Loucy (cell line): ENCODE data around the gene CACNA2D4.

Experiments
- H2AFZ ChIP-seq: fragments of 200-600 bp; sonication (generic); 2 replicates; pipeline ENCODE4 v1.6.0; 2016; ENCODE audit warnings: antibody characterized with exemption, mild to moderate bottlenecking, low read length, moderate library complexity
- H3F3A ChIP-seq: fragments of 200-600 bp; 2 replicates; pipeline ENCODE4 v1.6.0; 2016; ENCODE audit warnings: antibody characterized with exemption, low read depth, mild to moderate bottlenecking
- H3K27me3 ChIP-seq: fragments of 200-600 bp; sonication (generic); 2 replicates; pipeline ENCODE4 v1.6.1; 2014; ENCODE audit warnings: low read length, mild to moderate bottlenecking; ENCODE audit not compliant: insufficient read depth, poor library complexity, severe bottlenecking
- H3K36me3 ChIP-seq: fragments of 200-600 bp; sonication (generic); 2 replicates; pipeline ENCODE4 v1.6.1; 2016; ENCODE audit warnings: low read length; ENCODE audit not compliant: insufficient read depth
- H3K4me1 ChIP-seq: fragments of 200-600 bp; sonication (generic); 2 replicates; pipeline ENCODE4 v1.5.1; 2014; ENCODE audit warnings: low read length, mild to moderate bottlenecking; ENCODE audit not compliant: insufficient read depth, poor library complexity, severe bottlenecking
- H3K4me2 ChIP-seq: fragments of 200-600 bp; sonication (generic); 2 replicates; pipeline ENCODE4 v1.6.0; 2014; ENCODE audit warnings: antibody characterized with exemption, low read length, low read depth, mild to moderate bottlenecking; ENCODE audit not compliant: poor library complexity, severe bottlenecking
- H3K4me3 ChIP-seq: fragments of 200-600 bp; sonication (generic); 2 replicates; pipeline ENCODE4 v1.5.1; 2014; ENCODE audit warnings: low read length, mild to moderate bottlenecking, mixed read lengths; ENCODE audit not compliant: poor library complexity, severe bottlenecking
- H3K79me2 ChIP-seq: fragments of 200-600 bp; sonication (generic); 2 replicates; pipeline ENCODE4 v1.6.1; 2014; ENCODE audit warnings: low read length; ENCODE audit not compliant: insufficient read depth
- H3K9ac ChIP-seq: fragments of 200-600 bp; sonication (generic); 2 replicates; pipeline ENCODE4 v1.6.0; 2014; ENCODE audit warnings: mild to moderate bottlenecking, low read depth, low read length, moderate library complexity; ENCODE audit not compliant: poor library complexity, severe bottlenecking
- H3K9me2 ChIP-seq: fragments of 200-600 bp; sonication (generic); replicated peaks from 2 replicates; pipeline ENCODE4 v1.6.1; 2016; ENCODE audit warnings: low read depth, low read length, mixed read lengths
- H3K9me3 ChIP-seq: fragments of 200-600 bp; sonication (generic); 2 replicates; pipeline ENCODE4 v1.6.1; 2014; ENCODE audit warnings: mild to moderate bottlenecking, antibody characterized with exemption, low read length, low read depth; ENCODE audit not compliant: insufficient read depth
- H4K20me1 ChIP-seq: fragments of 200-600 bp; sonication (generic); 2 replicates; pipeline ENCODE4 v1.6.0; 2014; ENCODE audit warnings: antibody characterized with exemption, low read length, mild to moderate bottlenecking; ENCODE audit not compliant: insufficient read depth, poor library complexity, severe bottlenecking
- EZH2phosphoT487 ChIP-seq: fragments of 200-600 bp; IDR thresholded peaks from 2 replicates; pipeline ENCODE4 v1.6.1; 2018; ENCODE audit warnings: antibody characterized with exemption, mild to moderate bottlenecking, moderate library complexity, borderline replicate concordance
- TF ChIP-seq, protein P1 (sequence below): fragments of 200-600 bp; sonication (generic); conservative IDR thresholded peaks from 2 replicates; pipeline ENCODE4 v1.5.1; 2014; ENCODE audit warnings: mild to moderate bottlenecking, antibody characterized with exemption, low read length

CACNA2D4 gene

DNA sequence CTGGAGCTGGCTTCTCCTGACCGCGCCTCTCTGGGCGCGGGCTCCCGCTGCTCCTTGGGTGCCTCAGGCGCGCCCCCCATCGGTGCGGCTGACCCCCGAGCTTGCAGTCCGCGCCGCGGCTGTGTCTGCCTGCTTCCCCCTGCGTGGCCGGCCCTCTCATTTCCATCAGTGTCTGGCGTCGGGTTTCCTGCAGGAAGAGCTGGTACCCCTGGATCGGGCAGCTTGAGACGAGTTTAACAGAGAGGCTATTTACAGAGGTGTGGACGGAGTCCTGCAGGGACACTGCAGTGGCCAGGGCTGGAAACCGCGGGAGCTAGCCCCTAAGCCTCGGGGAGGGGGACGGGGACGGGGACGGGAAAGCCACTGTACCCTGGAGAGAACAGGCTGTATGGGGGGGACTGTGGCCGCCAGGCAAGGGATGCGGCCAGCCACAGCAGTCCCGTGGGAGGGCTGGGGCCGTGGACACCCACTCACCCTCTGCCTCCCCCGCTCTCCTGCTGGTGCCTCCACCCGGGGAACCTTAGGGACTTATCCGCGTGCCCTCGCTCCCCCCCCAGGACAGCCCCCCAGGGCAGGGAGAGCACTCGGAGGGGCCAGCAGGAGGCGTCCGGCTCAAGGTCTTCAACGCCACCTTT is 3.7 kb upstream of the CACNA2D4 start:
- Histone ChIP-seq H3K9me3 (no peaks in the 10 kb centered on the region), H4K20me1 (no peaks in the 10 kb centered on the region), H3K36me3 (no peaks in the 10 kb centered on the region), H3K79me2 (no peaks in the 10 kb centered on the region), H3K27me3 (no peaks in the 10 kb centered on the region), H3K9me2 (no peaks in the 10 kb centered on the region), H3K4me3 (no peak overlapping the region), H2AFZ (no peak overlapping the region), H3K4me1 (peaks cover 65% of the 10 kb centered on the region), H3K4me2 (no peak overlapping the region), H3K9ac (no peak overlapping the region), H3F3A (no peaks in the 10 kb centered on the region)
- TF ChIP-seq EZH2phosphoT487 = no peak
- TF ChIP-seq, protein P1, sequence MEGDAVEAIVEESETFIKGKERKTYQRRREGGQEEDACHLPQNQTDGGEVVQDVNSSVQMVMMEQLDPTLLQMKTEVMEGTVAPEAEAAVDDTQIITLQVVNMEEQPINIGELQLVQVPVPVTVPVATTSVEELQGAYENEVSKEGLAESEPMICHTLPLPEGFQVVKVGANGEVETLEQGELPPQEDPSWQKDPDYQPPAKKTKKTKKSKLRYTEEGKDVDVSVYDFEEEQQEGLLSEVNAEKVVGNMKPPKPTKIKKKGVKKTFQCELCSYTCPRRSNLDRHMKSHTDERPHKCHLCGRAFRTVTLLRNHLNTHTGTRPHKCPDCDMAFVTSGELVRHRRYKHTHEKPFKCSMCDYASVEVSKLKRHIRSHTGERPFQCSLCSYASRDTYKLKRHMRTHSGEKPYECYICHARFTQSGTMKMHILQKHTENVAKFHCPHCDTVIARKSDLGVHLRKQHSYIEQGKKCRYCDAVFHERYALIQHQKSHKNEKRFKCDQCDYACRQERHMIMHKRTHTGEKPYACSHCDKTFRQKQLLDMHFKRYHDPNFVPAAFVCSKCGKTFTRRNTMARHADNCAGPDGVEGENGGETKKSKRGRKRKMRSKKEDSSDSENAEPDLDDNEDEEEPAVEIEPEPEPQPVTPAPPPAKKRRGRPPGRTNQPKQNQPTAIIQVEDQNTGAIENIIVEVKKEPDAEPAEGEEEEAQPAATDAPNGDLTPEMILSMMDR = no peak

- Histone ChIP-seq H3K27me3 (no peaks in the 10 kb centered on the region), H3F3A (no peaks in the 10 kb centered on the region), H3K4me3 (no peak overlapping the region), H3K36me3 (no peaks in the 10 kb centered on the region), H3K9me2 (no peaks in the 10 kb centered on the region), H2AFZ (no peak overlapping the region), H4K20me1 (no peaks in the 10 kb centered on the region), H3K9ac (no peak overlapping the region), H3K79me2 (no peaks in the 10 kb centered on the region), H3K4me2 (no peak overlapping the region), H3K9me3 (no peaks in the 10 kb centered on the region), H3K4me1 (peaks cover 68% of the 10 kb centered on the region)
- TF ChIP-seq, protein P1 = no peak
- no peak for TF ChIP-seq EZH2phosphoT487
These were observed 2.5 kb upstream of the CACNA2D4 start for GRCh38 chr12:1920971-1921370.

- no peaks in the 10 kb centered on the region for H3K9me3 ChIP-seq
- no peaks in the 10 kb centered on the region for H3F3A ChIP-seq
- no peak overlapping the region for H3K9ac ChIP-seq
- TF ChIP-seq EZH2phosphoT487 = no peak
- TF ChIP-seq, protein P1 = no peak
- H3K9me2 ChIP-seq = no peaks in the 10 kb centered on the region
- no peak overlapping the region for H2AFZ ChIP-seq
- H4K20me1 ChIP-seq = no peaks in the 10 kb centered on the region
- no peaks in the 10 kb centered on the region for H3K79me2 ChIP-seq
- no peak overlapping the region for H3K4me3 ChIP-seq
- H3K36me3 ChIP-seq = no peaks in the 10 kb centered on the region
- H3K27me3 ChIP-seq = no peaks in the 10 kb centered on the region
- H3K4me2 ChIP-seq = no peak overlapping the region
- peaks cover 68% of the 10 kb centered on the region for H3K4me1 ChIP-seq
These were observed 2.0 kb upstream of the CACNA2D4 start for GRCh38 chr12:1920436-1920835.
